Right lung (tissue), 5 donors: Measurements from ENCODE around the gene AP4S1. TPM values are rescaled to one million over a fixed set of nuclear protein-coding genes. Genes with fewer than 3 reads are reported as not detected.
"Not testable (repeated sequence)": the region's sequence is repeated elsewhere in the genome, so short reads cannot be mapped to it uniquely, and the experiment has no call there.

Experiments used
- DNase-seq, 2 donors: peaks; one replicate each; pipeline ENCODE4 v3.0.0-alpha.2; 2013
- polyA plus RNA-seq, 5 donors: library from polyadenylated mRNA; unstranded; fragments of 120-200 nt; gene quantifications; one replicate each; pipeline versions ENCODE4 v1.2.1 to v1.2.3, GENCODE V29; 2013; ENCODE audit warnings: inconsistent platforms in 1 of 5, low replicate concordance in 1 of 5; ENCODE audit not compliant: insufficient read length in 5 of 5, insufficient read depth in 1 of 5

The AP4S1 gene
- polyA plus RNA-seq, 5 donors: 16.1 to 22.4 (median 19.9) TPM

- DNase-seq: no peak
Measured at GRCh38 chr14:31003284-31003683, 22.2 kb upstream of the AP4S1 start.

DNA sequence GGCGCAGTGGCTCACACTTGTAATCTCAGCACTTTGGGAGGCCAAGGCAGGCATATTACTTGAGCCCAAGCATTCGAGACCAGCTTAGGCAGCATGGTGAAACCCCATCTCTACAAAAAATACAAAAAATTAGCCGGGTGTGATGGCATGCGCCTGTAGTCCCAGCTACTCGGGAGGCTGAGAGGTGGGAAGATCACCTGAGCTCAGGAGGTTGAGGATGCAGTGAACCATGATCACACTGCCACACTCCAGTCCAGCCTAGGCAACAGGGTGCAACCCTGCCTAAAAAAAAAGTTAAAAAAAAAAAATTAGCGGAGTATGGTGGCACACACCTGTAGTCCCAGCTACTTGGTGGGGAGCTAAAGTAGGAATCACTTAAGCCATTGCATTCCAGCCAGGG lies 21.4 kb upstream of the AP4S1 start:
- not testable (repeated sequence) for DNase-seq

GRCh38 chr14:31006703-31007102 lies 18.7 kb upstream of the AP4S1 start:
- DNase-seq: no peak

DNA sequence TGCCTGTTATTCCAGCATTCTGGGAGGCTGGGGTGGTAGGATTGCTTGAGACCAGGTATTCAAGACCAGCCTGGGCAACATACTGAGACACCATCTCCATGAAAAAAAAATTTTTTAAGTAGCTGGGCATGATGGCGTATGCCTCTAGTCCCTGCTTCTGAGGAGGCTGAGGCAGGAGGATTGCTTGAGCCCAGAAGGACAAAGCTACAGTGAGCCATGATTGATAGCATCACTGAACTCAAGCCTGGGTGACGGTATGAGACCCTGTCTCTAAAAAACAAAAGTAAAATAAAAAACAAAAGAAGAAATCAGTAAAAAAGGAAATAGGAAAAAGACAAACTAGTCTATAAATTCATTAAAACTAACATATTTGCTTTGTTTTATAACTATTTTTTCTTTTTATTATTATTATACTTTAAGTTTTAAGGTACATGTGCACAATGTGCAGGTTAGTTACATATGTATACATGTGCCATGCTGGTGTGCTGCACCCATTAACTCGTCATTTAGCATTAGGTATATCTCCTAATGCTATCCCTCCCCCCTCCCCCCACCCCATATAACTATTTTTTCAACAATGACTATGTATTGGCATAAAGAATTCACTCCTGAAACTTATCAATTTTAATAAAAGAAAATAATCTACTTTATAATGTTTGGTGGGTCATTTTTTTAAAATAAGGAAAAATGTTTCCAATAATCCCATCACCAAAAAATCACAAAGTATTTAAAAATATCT lies 15.4 kb upstream of the AP4S1 start:
- DNase-seq: no peak

DNA sequence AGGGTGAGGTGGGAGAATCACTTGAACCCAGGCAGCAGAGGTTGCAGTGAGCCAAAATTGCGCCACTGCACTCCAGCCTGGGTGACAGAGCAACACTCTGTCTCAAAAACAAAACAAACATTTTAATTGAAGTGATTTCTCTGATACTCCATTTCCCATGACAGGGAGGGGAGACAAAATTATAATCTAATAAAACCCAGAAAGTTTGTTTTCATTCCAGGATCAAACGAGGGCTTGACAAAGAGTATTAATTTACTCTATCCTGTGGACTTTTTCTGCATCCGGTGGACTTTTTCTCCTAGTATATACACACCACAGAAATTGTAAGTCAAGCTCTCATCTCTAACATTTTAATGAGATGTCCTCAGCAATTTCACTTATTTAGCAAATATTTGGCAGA lies 14.5 kb upstream of the AP4S1 start:
- DNase-seq: no peak

DNA sequence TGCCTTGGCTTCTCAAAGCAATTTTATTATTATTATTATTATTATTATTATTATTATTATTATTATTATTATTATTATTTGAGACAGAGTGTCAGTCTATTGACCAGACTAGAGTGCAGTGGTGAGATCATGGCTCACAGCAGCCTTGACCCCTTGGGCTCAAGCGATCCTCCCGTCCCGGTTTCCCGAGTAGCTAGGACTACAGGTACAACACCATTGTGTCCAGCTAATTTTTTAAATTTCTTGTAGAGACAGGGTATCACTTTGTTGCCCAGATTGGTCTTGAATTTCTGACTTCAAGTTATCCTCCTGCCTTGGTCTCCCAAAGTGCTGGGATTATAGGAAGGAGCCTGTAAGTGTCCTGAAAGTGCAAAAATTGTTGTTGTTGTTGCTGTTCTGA lies 11.6 kb upstream of the AP4S1 start:
- DNase-seq: no peak

GRCh38 chr14:31018057-31018645 lies 7.3 kb upstream of the AP4S1 start:
- DNase-seq: no peak

DNA sequence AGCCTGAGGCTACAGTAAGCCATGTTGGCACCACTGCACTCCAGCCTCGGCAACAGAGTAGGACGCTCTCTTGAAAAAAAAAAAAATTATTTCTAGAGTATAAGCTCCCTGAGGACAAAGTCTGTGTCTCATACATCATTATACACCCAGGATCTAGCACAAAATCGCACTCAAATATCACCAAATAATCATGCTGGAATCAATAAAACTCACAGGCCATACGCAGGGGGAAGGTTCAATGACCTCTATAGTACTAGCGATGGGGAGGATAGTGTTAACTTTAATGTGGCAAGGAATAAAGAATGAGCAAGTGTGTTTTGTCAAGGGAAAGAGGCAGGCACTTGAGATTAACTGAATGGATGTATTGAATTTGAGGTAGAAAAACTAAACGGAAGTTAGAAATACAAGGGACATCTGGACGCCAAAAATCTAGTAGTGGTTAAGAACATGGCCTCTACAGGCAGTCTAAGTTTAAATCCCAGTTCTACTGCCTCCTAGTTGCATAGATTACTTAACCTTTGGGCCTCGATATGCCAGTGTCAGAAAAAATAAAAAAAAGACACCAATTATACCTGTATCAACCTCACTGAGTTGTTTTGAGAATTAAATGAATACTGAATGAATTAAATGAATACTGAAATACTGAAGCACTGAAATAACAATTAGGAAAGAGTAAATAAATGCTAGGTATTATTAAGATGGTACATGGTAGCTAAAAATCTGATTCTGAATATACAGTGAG lies 4.4 kb upstream of the AP4S1 start:
- DNase-seq: no peak

GRCh38 chr14:31021576-31021949 lies 3.9 kb upstream of the AP4S1 start:
- no peak for DNase-seq

DNA sequence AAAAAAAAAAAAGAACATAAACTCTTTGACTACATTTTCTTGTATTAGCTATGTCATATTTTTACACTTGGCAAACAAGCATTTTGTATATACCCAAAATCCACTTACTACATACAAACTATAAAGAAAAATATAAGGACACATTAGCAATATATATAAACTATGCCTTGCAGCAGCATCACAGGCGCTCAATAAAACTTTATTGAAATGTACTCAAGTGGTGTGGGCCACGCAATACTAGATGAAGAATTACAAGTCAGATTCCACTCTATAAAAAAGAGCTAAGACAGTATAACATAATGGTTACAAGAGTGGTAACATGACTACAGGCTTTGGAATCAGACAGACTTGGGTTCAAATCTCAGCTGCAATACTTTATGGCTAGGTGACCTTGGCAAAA lies 3.1 kb upstream of the AP4S1 start:
- DNase-seq: no peak

- DNase-seq: no peak
Measured at GRCh38 chr14:31024010-31024480, 1.4 kb upstream of the AP4S1 start.

DNA sequence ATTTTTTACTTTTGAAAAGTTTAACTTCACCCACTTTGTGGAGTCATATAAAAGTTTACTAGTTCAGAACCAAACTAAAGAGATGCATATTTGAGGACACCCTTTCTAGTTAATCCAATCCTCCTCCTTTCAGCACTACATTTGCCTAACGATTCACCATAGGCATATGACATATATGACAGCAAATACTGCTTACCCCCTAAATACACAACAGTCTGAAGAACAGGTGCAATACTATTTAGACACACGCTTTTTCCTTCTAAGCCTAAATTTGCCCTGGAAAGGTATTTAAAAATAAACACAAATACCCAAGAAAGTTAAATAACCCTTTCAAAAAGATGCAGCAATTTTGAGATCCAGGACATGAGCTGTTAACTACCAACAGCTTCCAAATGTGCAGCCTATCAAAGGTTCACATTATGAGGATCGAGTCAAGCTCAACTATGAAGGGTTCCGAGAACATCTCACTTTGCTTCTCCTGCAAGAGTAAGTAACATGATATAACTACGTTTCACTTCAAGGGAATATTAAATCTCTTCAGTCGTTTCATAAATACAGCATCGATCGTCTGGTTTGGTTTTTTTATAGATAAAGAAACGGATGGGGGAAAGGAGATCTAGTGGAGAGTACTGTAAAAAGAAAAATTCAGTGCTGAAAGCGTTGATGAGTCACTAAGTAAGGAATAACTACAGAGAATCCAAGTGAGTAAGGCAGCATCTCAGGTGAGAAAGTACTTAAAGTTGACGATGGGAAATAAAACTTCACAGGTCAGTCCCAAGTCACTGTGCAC lies 677 bp upstream of the AP4S1 start:
- peak in 1 of 2 donors; percentile 5 for DNase-seq

GRCh38 chr14:31026077-31026449 lies 614 bp downstream of the AP4S1 start, which contains the start of gene STRN3:
Gene STRN3 (minus strand): TSS chr14:31026379. CDS start chr14:31026185, 194 bp downstream.
- no peak for DNase-seq

- DNase-seq: peak; percentile 97
Measured at GRCh38 chr14:31026450-31027235, 1.2 kb downstream of the AP4S1 start.

DNA sequence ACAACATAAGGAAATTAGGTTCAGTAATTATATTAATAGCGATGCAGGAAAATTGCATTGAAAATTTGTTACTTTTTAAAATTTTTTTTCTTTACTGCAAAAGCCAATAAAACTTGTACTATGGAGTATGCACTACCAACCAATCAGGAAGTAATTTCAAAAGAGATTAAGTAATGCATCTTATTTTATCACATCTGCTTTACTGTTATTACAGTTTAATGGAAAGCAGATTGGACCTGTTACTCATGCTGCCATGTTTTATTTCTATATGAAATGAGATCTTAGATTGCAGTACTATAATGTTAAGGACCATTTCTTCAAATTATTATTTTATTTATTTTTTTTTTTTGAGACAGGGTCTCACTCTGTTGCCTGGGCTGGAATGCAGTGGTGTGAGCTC lies 2.4 kb downstream of the AP4S1 start:
- no peak for DNase-seq

GRCh38 chr14:31029016-31029970 lies 3.8 kb downstream of the AP4S1 start:
- no peak for DNase-seq

- DNase-seq: no peak
Measured at GRCh38 chr14:31030469-31030868, 5.0 kb downstream of the AP4S1 start.

DNA sequence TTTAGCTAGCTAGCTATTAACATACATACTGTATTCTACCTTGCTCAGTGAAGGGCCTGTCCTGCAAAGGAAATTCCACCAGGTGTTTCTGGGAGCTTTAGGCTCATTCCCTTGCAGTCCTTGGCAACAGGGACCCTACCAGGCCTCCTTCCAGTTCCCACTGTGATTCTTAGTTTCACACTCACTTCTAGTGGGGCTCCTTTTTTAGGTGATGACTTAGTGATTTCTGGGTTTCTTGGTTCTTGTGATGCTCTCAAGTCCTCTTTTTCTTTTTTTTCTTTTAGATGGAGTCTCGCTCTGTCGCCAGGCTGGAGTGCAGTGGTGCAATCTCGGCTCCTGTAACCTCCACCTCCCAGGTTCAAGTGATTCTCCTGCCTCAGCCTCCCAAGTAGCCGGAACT lies 11.1 kb downstream of the AP4S1 start:
- no peak for DNase-seq

- no peak for DNase-seq
Measured at GRCh38 chr14:31037709-31038221, 12.3 kb downstream of the AP4S1 start.
